GM21515 (cell line): ENCODE data around the gene CCR2.
A peak's percentile ranks its signal among the peaks of the same experiment; 100 is the strongest.
"Not testable (repeated sequence)": the region's sequence is repeated elsewhere in the genome, so short reads cannot be mapped to it uniquely, and the experiment has no call there.

Source experiments
- ATAC-seq: cut with Tn5 transposase; IDR thresholded peaks from one replicate; pipeline ENCODE4 v1.9.1; 2021; ENCODE audit not compliant: unreplicated experiment

Gene CCR2

GRCh38 chr3:46353647-46354410 is at the start of gene CCR2:
Gene CCR2, plus strand, starts transcription at chr3:46354111. Its CDS starts 3,417 bp downstream, at chr3:46357528.
- ATAC-seq = no peak

GRCh38 chr3:46304739-46305138 is 49.2 kb upstream of the CCR2 start:
- ATAC-seq = no peak

GRCh38 chr3:46312991-46313390 is 40.9 kb upstream of the CCR2 start:
- ATAC-seq = no peak

GRCh38 chr3:46314517-46314916 is 39.4 kb upstream of the CCR2 start:
- ATAC-seq = no peak

- no peak for ATAC-seq
These were observed 37.7 kb upstream of the CCR2 start for GRCh38 chr3:46316206-46316605.

- ATAC-seq = no peak
These were observed 35.5 kb upstream of the CCR2 start for GRCh38 chr3:46318207-46318927.

- peak; percentile 62 for ATAC-seq
These were observed 32.3 kb upstream of the CCR2 start for GRCh38 chr3:46321461-46322104.

- ATAC-seq = no peak
These were observed 29.9 kb upstream of the CCR2 start for GRCh38 chr3:46324036-46324435.

- ATAC-seq = no peak
These were observed 28.1 kb upstream of the CCR2 start for GRCh38 chr3:46325645-46326300.

GRCh38 chr3:46330676-46331075 is 23.2 kb upstream of the CCR2 start:
- not testable (repeated sequence) for ATAC-seq

GRCh38 chr3:46334741-46335478 is 19.0 kb upstream of the CCR2 start:
- ATAC-seq = no peak

GRCh38 chr3:46335541-46335940 is 18.4 kb upstream of the CCR2 start:
- ATAC-seq = no peak

- no peak for ATAC-seq
These were observed 16.0 kb upstream of the CCR2 start for GRCh38 chr3:46337911-46338310.

GRCh38 chr3:46338840-46339239 is 15.1 kb upstream of the CCR2 start:
- no peak for ATAC-seq

- no peak for ATAC-seq
These were observed 9.4 kb upstream of the CCR2 start for GRCh38 chr3:46344476-46344875.

GRCh38 chr3:46348823-46349482 is 5.0 kb upstream of the CCR2 start:
- no peak for ATAC-seq

- peak; percentile 74 for ATAC-seq
These were observed 4.2 kb upstream of the CCR2 start for GRCh38 chr3:46349484-46350261.

GRCh38 chr3:46350262-46350565 is 3.7 kb upstream of the CCR2 start:
- ATAC-seq = peak; percentile 12

- no peak for ATAC-seq
These were observed 2.3 kb upstream of the CCR2 start for GRCh38 chr3:46351646-46352045.

- no peak for ATAC-seq
These were observed 821 bp upstream of the CCR2 start for GRCh38 chr3:46353090-46353489.
